Tibial nerve (tissue), 4 donors: ENCODE measurements around the gene FAAH.

Source experiments
- CTCF ChIP-seq, 5 experiments: fragments of 200-600 bp in 3 of 5; fragments of 450-650 bp in 2 of 5; sonication (generic) in 3 of 5; IDR thresholded peaks; one replicate each; pipeline ENCODE4 v1.5.1; 2016 to 2019; ENCODE audit warnings: antibody characterized with exemption in 5 of 5, mild to moderate bottlenecking in 3 of 5, moderate library complexity in 2 of 5
- EP300 ChIP-seq, 2 donors: sonication (generic); formaldehyde crosslinking; IDR thresholded peaks; one replicate each; pipeline ENCODE4 v1.6.1; 2017; ENCODE audit warnings: antibody characterized with exemption in 2 of 2, mild to moderate bottlenecking in 1 of 2
- POLR2A ChIP-seq, 2 donors: fragments of 450-650 bp; IDR thresholded peaks; one replicate each; pipeline ENCODE4 v1.6.1; 2017; ENCODE audit warnings: antibody characterized with exemption in 2 of 2, mild to moderate bottlenecking in 2 of 2, moderate library complexity in 2 of 2

GRCh38 chr1:46450160-46450517 is 56.0 kb downstream of the FAAH start:
- TF ChIP-seq POLR2A (IDR thresholded peaks at IDR 0.05) (no peak), CTCF (IDR thresholded peaks at IDR 0.05) (no peak), EP300 (IDR thresholded peaks at IDR 0.05) (no peak)
